Ascending aorta (tissue), 2 donors: ENCODE results near the gene PDLIM5. TPM values are rescaled to one million over a fixed set of nuclear protein-coding genes. Genes with fewer than 3 reads are reported as not detected.

Source experiments
- DNase-seq, 2 donors: peaks; one replicate each; pipeline ENCODE4 v3.0.0-alpha.2; 2019; ENCODE audit warnings: low spot score in 2 of 2
- H3K27ac ChIP-seq, 2 donors: fragments of 200-600 bp; sonication (generic); one replicate each; pipeline ENCODE4 v1.5.1; 2016 to 2017; ENCODE audit warnings: mild to moderate bottlenecking in 1 of 2
- H3K27me3 ChIP-seq: fragments of 200-600 bp; sonication (generic); one replicate; pipeline ENCODE4 v1.5.1; 2017
- H3K36me3 ChIP-seq, 2 donors: fragments of 200-600 bp; sonication (generic); one replicate each; pipeline ENCODE4 v1.5.1; 2016
- H3K4me1 ChIP-seq, 2 donors: fragments of 200-600 bp; sonication (generic); one replicate each; pipeline ENCODE4 v1.5.1; 2016 to 2017; ENCODE audit warnings: mild to moderate bottlenecking in 1 of 2
- H3K4me3 ChIP-seq, 2 donors: fragments of 200-600 bp; sonication (generic); one replicate each; pipeline ENCODE4 v1.5.1; 2016 to 2017; ENCODE audit warnings: mild to moderate bottlenecking in 1 of 2
- H3K9me3 ChIP-seq, 2 donors: fragments of 200-600 bp; sonication (generic); one replicate each; pipeline ENCODE4 v1.5.1; 2016
- CTCF ChIP-seq, 3 experiments: fragments of 200-600 bp in 2 of 3; fragments of 450-650 bp in 1 of 3; sonication (generic) in 2 of 3; IDR thresholded peaks; one replicate each; pipeline ENCODE4 v1.5.1; 2016 to 2019; ENCODE audit warnings: antibody characterized with exemption in 3 of 3, mild to moderate bottlenecking in 1 of 3, moderate library complexity in 1 of 3
- intact Hi-C: fragments of 100-400 bp; cut with DNase I; formaldehyde crosslinking; loops from one replicate; pipeline ENCODE4 v1.15.1; 2023
- total RNA-seq: library from RNA; depleted of rRNA; stranded (reverse); fragments of >200 nt; gene quantifications from one replicate; pipeline ENCODE4 v1.1.0, GENCODE V29; 2016

Gene PDLIM5
- total RNA-seq, 1 donor from 2014 or later = 103 TPM

GRCh38 chr4:94558392-94558904 is 106.7 kb downstream of the PDLIM5 start:
- Histone ChIP-seq H3K27me3 (no peaks in the 10 kb centered on the region), H3K27ac (no peak overlapping the region), H3K4me1 (peaks cover 4 to 40% of the 10 kb centered on the region in 2 donors), H3K9me3 (no peaks in the 10 kb centered on the region), H3K4me3 (no peak overlapping the region), H3K36me3 (peaks cover 0 to 3% of the 10 kb centered on the region in 2 donors)
- intact Hi-C loops = no loop called here
- DNase-seq = no peak
- no peak for TF ChIP-seq CTCF (IDR thresholded peaks at IDR 0.05)

GRCh38 chr4:94559351-94559806 is 107.6 kb downstream of the PDLIM5 start:
- H3K4me1 ChIP-seq = peaks cover 4 to 49% of the 10 kb centered on the region in 2 donors
- TF ChIP-seq CTCF (IDR thresholded peaks at IDR 0.05) = no peak

GRCh38 chr4:94561249-94562024 is 109.7 kb downstream of the PDLIM5 start:
- H3K4me3 ChIP-seq = no peak overlapping the region
- no peak for TF ChIP-seq CTCF (IDR thresholded peaks at IDR 0.05)
- no peaks in the 10 kb centered on the region for H3K36me3 ChIP-seq
- peaks cover 4 to 56% of the 10 kb centered on the region in 2 donors for H3K4me1 ChIP-seq
- peak overlapping the region; percentile 64 to 65 for H3K27ac ChIP-seq
- H3K27me3 ChIP-seq = no peaks in the 10 kb centered on the region
- no peaks in the 10 kb centered on the region for H3K9me3 ChIP-seq
- no peak for DNase-seq
- intact Hi-C loops = no loop called here

More at GRCh38 chr4:94559351-94559806, 107.6 kb downstream of the PDLIM5 start:
- intact Hi-C loops = no loop called here
- H3K27me3 ChIP-seq = no peaks in the 10 kb centered on the region
- H3K4me3 ChIP-seq = no peak overlapping the region
- H3K9me3 ChIP-seq = no peaks in the 10 kb centered on the region
- H3K36me3 ChIP-seq = no peaks in the 10 kb centered on the region
- no peak for DNase-seq
- peak overlapping the region in 1 of 2 donors; percentile 48 for H3K27ac ChIP-seq

- TF ChIP-seq CTCF (IDR thresholded peaks at IDR 0.05) = no peak
- Histone ChIP-seq H3K4me1 (peaks cover 4 to 56% of the 10 kb centered on the region in 2 donors), H3K27me3 (no peaks in the 10 kb centered on the region), H3K27ac (peak overlapping the region; percentile 64 to 65), H3K36me3 (no peaks in the 10 kb centered on the region), H3K4me3 (no peak overlapping the region), H3K9me3 (no peaks in the 10 kb centered on the region)
- no peak for DNase-seq
- intact Hi-C loops = no loop called here
Measured at GRCh38 chr4:94562285-94562684, 110.5 kb downstream of the PDLIM5 start.

GRCh38 chr4:94564252-94564651 is 112.5 kb downstream of the PDLIM5 start:
- H3K4me1 ChIP-seq = peaks cover 4 to 61% of the 10 kb centered on the region in 2 donors
- no peaks in the 10 kb centered on the region for H3K27me3 ChIP-seq
- no peaks in the 10 kb centered on the region for H3K9me3 ChIP-seq
- TF ChIP-seq CTCF (IDR thresholded peaks at IDR 0.05) = no peak
- H3K36me3 ChIP-seq = no peaks in the 10 kb centered on the region
- H3K4me3 ChIP-seq = no peak overlapping the region
- no peak for DNase-seq
- intact Hi-C loops = no loop called here
- peak overlapping the region in 1 of 2 donors; percentile 19 for H3K27ac ChIP-seq
